Heart right ventricle (tissue), 16 donors: Measurements from ENCODE around the gene NMT1. TPM values are rescaled to one million over a fixed set of nuclear protein-coding genes. Genes with fewer than 3 reads are reported as not detected.

ENCODE experiments used
- ATAC-seq, 8 donors: fragments of 200-7000 bp; cut with Tn5 transposase; one replicate each; pipeline ENCODE4 v1.9.1; 2020; ENCODE audit warnings: mild to moderate bottlenecking in 8 of 8, moderate library complexity in 8 of 8, moderate number of reproducible peaks in 1 of 8
- DNase-seq, 2 donors: peaks; one replicate each; pipeline ENCODE4 v3.0.0-alpha.2; 2020
- H3K27ac ChIP-seq, 10 donors: fragments of 200-600 bp; sonication (generic) in 2 of 10; one replicate each; pipeline versions ENCODE4 v1.5.0 to v1.8.0; 2020 to 2022; ENCODE audit warnings: mild to moderate bottlenecking in 3 of 10
- H3K27me3 ChIP-seq, 7 donors: fragments of 200-600 bp; one replicate each; pipeline ENCODE4 v1.8.0; 2021 to 2022; ENCODE audit warnings: mild to moderate bottlenecking in 2 of 7
- H3K36me3 ChIP-seq, 9 donors: fragments of 200-600 bp; sonication (generic) in 1 of 9; one replicate each; pipeline versions ENCODE4 v1.5.0 to v1.8.0; 2020 to 2022; ENCODE audit warnings: mild to moderate bottlenecking in 2 of 9
- H3K4me1 ChIP-seq, 9 donors: fragments of 200-600 bp; sonication (generic) in 1 of 9; one replicate each; pipeline versions ENCODE4 v1.5.0 to v1.8.0; 2020 to 2022; ENCODE audit warnings: mild to moderate bottlenecking in 4 of 9
- H3K4me3 ChIP-seq, 10 donors: fragments of 200-600 bp; sonication (generic) in 2 of 10; one replicate each; pipeline versions ENCODE4 v1.5.0 to v1.8.0; 2020 to 2022; ENCODE audit warnings: mild to moderate bottlenecking in 7 of 10, moderate library complexity in 2 of 10
- H3K9me3 ChIP-seq, 11 donors: fragments of 200-600 bp in 10 of 11; sonication (generic) in 2 of 11; one replicate each; pipeline versions ENCODE4 v1.5.0 to v1.8.0; 2013 to 2022; ENCODE audit warnings: mild to moderate bottlenecking in 2 of 11, control low read depth in 1 of 11, moderate library complexity in 1 of 11
- CTCF ChIP-seq, 9 donors: fragments of 200-600 bp; sonication (generic) in 2 of 9; IDR thresholded peaks; one replicate each; pipeline versions ENCODE4 v1.5.0 to v1.8.0; 2021 to 2022; ENCODE audit warnings: antibody characterized with exemption in 9 of 9, mild to moderate bottlenecking in 5 of 9, moderate library complexity in 1 of 9
- WGBS, 2 donors: extraction: QIAGEN DNeasy Blood & Tissue Kit; methylation state at CpG; one replicate each; pipeline ENCODE4 v1.1.7; 2013; ENCODE audit warnings: inconsistent platforms in 1 of 2; 5-methylcytosine and 5-hydroxymethylcytosine counted together
- intact Hi-C, 10 donors: fragments of 100-400 bp; cut with DNase I; formaldehyde crosslinking; loops; one replicate each; pipeline versions ENCODE4 v1.11.1 to v1.14.2; 2022
- polyA plus RNA-seq, 2 donors: library from polyadenylated mRNA; stranded (reverse); fragments of 200-250 nt; gene quantifications; one replicate each; pipeline ENCODE4 v1.2.3, GENCODE V29; 2013
- total RNA-seq, 10 donors: library from RNA; stranded (reverse); fragmentation: NEBNext Ultra II Directional in 3 of 10; extraction: Animal tissue kit (Norgen Biotek cat#: 25700) in 3 of 10; gene quantifications; one replicate each; pipeline versions ENCODE4 v1.2.1 to v1.2.4, GENCODE V29; 2021 to 2023
- donor health status: Arrhythmogenic right ventricular cardiomyopathy.
- donor health status: ischemic (EF 13 %, LVEDD 7.1; RV severe dilation, severe dysfunction).
- donor health status: healthy with polysubstance abuse.
- donor health status: DM: no; HTN: yes; CAD: no.
- donor health status: DM: no; HTN: no; CAD: no.
- donor health status: ischemic (EF 25% LVEDD 6.9; RV normal size, moderate dysfunction).
- donor health status: ischemic (EF 25% LVEDD 5.7; RV mildly dilated, moderate dysfunction).
- donor health status: healthy.
- donor health status: DM: yes; HTN: yes; CAD: no.
- donor health status: Ischemic cardiomyopathy.
- donor health status: ischemic (EF 35%, LVEDD 5.7; RV mildly dilated, moderate dysfunction).
- donor health status: nonischemic (EF 11% LVEDD 7.7; RV severe dilation, severe dysfunction).
- donor health status: DM: yes; HTN: yes; CAD: no.
- donor health status: PGD.
- donor health status: ischemic (EF 29% LVEDD 5.4; RV normal size, mild dysfunction).
- donor health status: nonischemic (EF 23%, LVEDD 6.1; RV moderate dilation, normal function).

NMT1 gene
- total and polyA plus RNA-seq, 12 donors: 40.9 to 110 (median 72.6) TPM

DNA sequence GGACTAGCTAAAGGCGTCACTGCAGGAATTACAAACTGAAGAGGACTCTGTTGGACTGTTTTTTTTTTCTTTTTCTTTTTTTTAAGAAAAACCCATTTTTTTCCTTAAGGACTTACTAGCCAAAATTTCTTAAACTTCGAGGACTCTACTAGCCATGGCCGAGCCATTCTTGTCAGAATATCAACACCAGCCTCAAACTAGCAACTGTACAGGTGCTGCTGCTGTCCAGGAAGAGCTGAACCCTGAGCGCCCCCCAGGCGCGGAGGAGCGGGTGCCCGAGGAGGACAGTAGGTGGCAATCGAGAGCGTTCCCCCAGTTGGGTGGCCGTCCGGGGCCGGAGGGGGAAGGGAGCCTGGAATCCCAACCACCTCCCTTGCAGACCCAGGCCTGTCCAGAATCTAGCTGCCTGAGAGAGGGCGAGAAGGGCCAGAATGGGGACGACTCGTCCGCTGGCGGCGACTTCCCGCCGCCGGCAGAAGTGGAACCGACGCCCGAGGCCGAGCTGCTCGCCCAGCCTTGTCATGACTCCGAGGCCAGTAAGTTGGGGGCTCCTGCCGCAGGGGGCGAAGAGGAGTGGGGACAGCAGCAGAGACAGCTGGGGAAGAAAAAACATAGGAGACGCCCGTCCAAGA is 88.0 kb downstream of the NMT1 start:
- H3K4me3 ChIP-seq: peak overlapping the region; percentile 63 to 97 (median 76)
- H3K36me3 ChIP-seq: no peaks in the 10 kb centered on the region
- intact Hi-C loops: loop anchor here in 1 of 10 donors (10.0 kb wide), 1 partner anchor 166 kb away; the partner anchor contains the start of gene MAP3K14
- WGBS, 2 donors: 0% methylated on average over 32 of the region's 32 CpGs
- H3K27me3 ChIP-seq: no peaks in the 10 kb centered on the region
- peaks cover 9 to 59% (median 47%) of the 10 kb centered on the region in 9 donors for H3K4me1 ChIP-seq
- DNase-seq (peak; percentile 89 to 90), ATAC-seq (peak; percentile 47 to 77 (median 70))
- peak; percentile 79 to 96 (median 87) for TF ChIP-seq CTCF (IDR thresholded peaks at IDR 0.05)
- H3K27ac ChIP-seq: peak overlapping the region; percentile 91 to 99 (median 97)
- no peaks in the 10 kb centered on the region for H3K9me3 ChIP-seq

GRCh38 chr17:45149669-45150664 is 88.8 kb downstream of the NMT1 start:
- no peak for TF ChIP-seq CTCF (IDR thresholded peaks at IDR 0.05)
- DNase-seq (peak; percentile 73 to 74), ATAC-seq (peak; percentile 3 to 15 (median 8))
- peak overlapping the region; percentile 91 to 99 (median 97) for H3K27ac ChIP-seq
- peak overlapping the region; percentile 63 to 97 (median 76) for H3K4me3 ChIP-seq
- no peaks in the 10 kb centered on the region for H3K36me3 ChIP-seq
- H3K9me3 ChIP-seq: no peaks in the 10 kb centered on the region
- WGBS, 2 donors: 1% methylated on average over 56 of the region's 56 CpGs
- intact Hi-C loops: loop anchor here in 2 of 10 donors (5.0 to 10.0 kb wide), 2 partner anchors 47 to 165 kb away; partner anchors contain the start of gene MAP3K14 (in 1 of the 2)
- H3K4me1 ChIP-seq: peaks cover 9 to 59% (median 41%) of the 10 kb centered on the region in 9 donors
- H3K27me3 ChIP-seq: no peaks in the 10 kb centered on the region

DNA sequence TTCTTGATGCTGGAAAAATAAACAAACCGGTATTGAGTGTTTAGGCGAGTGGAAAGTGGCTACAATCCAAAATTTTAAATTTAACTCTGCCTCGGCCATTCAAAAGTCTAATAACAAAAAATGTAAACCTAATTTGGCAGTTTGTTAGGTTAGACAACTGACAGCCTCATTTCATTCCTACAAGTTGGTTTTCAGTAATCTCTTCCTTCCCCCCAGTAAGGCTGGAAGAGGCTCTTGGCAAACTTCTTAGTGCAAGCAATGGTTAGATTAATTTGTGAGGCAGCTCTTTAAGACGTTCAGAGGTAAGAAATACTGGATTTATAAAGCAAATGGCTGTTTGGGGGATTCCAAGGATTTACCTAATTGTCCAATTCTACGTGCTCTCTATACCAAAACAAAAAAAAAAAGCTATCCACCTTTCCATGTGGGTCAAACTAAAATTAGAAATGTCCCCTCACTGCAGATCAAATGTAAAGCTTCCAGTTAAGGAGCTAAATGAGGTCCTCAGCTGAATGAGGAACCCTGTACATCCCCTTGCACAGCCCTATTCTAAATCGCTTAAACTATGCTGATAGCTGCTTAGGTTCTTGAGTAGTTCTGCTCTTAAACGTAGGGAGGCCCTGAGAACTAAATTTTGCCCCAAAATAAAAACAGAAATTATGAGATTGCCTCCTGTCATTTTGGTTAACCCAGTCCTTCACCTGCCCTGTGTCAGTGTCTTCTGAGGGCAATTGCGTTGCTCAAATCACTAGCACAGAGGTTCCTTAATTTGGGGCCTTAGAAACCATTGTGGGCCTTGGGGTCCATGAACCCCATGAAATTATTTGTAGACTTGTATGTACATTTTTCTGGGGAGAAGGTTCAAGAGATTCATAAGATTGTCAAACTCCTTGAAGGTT is 90.0 kb downstream of the NMT1 start:
- ATAC-seq (no peak), DNase-seq (no peak)
- Histone ChIP-seq H3K27ac (peak overlapping the region in 8 of 10 donors; percentile 50 to 99 (median 97)), H3K27me3 (no peaks in the 10 kb centered on the region), H3K36me3 (no peaks in the 10 kb centered on the region), H3K9me3 (no peaks in the 10 kb centered on the region), H3K4me3 (peak overlapping the region; percentile 63 to 97 (median 76)), H3K4me1 (peaks cover 9 to 60% (median 47%) of the 10 kb centered on the region in 9 donors)
- 25 to 27% methylated on average over 8 of the region's 8 CpGs for WGBS, 2 donors
- no peak for TF ChIP-seq CTCF (IDR thresholded peaks at IDR 0.05)
- intact Hi-C loops: loop anchor here in 2 of 10 donors (1.0 to 5.0 kb wide), 2 partner anchors 9 to 46 kb away; no protein-coding TSS in a partner anchor
